Head of caudate nucleus (tissue), 42 donors: ENCODE results near the gene ACAD10.

Experiments used
- DNase-seq, 42 donors: peaks; one replicate each; pipeline versions ENCODE4 v3.0.0 to v3.0.0-alpha.2; 2020 to 2021; ENCODE audit warnings: mixed read lengths in 7 of 42
- intact Hi-C: fragments of 100-400 bp; cut with DNase I; formaldehyde crosslinking; loops from one replicate; pipeline ENCODE4 v1.15.0; 2022

Gene ACAD10

DNA sequence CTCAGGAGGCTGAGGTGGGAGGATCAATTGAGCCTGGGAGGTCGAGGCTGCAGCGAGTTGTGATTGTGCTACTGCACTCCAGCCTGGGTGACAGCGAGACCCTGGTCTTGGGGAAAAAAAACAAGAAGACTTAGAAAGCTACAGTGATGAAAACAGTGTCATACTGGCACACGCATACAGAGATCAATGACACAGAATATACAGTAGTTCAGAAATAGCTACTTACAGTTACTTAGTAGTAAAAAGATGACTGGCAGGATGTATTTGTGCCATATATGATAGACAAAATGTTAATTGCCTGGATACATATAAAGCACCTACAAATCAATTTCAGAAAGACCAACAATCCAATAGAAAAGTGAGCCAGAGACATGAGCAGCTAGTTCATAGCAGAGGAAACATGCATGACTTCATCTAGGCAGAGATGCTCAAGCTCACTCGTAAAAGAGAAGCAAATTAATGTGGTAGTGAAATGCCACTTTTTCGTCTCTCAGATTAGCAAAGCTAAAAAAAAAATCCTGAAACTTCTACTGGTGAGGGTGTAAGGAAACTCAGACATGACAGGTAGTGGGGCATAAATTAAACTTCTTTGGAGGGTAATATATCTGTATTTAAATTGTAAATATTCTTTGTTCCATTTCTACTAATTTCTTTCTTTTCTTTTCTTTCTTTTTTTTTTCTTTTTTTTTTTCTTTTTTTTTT is 78.4 kb downstream of the ACAD10 start:
- intact Hi-C loops, result no loop called here
- peak in 1 of 42 donors; percentile 30 for DNase-seq

DNA sequence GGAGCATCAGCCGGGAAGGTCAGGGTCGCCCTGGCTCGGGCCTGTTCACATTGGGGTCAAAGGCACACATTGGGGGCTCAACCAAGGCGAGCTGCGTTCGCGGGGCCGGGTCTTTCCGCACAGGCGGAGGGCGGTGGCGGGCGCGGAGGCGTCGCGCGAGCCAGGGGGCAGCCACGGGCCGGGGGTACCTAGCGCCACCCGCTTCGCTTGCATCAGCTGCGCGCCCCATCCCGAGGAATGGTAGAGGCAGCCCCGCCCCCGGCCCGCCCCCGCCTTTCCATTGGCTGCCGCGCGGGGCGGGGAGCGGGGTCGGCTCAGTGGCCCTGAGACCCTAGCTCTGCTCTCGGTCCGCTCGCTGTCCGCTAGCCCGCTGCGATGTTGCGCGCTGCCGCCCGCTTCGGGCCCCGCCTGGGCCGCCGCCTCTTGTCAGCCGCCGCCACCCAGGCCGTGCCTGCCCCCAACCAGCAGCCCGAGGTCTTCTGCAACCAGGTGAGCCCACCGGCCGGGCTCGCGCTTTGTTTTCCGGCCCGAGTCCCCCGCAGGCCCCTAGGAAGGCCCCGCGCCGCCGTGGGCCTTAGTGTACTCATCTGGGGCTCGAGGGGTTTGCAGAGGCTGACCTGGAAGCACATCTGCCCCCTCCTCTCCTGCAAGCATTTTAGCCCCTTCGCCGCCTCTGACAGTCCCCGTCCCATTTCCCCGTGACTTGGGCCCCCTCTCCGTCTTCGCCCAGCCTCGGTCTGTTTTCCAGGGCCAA is 80.9 kb downstream of the ACAD10 start, which contains the start of gene ALDH2:
Gene ALDH2 (plus strand): TSS at position 326 of the 754 bp plus-strand sequence. CDS start 50 bp downstream, at position 376.
- peak; percentile 26 to 91 (median 81) for DNase-seq
- intact Hi-C loops, result no loop called here

DNA sequence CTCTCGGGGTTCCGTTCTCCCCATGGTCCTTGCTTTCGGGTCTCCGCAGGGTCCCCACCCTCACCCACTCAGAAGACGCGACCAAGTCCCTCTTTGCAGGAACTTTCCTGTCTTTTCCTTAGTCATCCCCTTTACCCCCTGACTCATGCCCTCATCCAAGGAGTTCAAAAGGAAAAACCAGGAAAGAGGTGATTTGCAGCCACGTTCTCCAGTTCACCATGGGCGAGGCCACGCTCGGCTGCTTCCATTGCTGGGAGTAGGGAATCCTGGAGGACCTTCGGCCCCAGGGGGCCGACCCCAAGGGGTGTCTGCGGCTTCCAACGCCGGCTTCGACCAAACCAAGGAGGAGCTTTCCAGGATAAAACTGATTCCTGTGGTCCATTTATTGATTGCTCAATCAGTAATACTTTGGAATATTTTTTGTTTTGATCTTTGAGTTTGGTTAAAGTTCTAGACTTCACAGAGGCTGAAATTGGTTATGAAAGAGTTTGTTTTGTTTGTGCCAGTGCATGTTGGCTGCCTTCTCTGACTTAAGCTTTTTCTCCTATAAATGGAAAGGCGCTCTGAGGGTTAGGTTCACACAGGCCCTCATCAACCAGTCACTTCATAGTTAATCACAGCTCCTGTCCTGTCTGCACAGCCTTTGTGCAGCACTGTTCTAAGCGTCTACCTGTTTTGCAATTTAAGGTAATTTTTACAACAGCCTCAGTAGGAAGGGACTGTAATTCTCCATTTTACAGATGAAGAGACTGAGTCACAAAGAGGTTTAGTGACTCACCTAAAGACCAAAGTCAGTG is 81.7 kb downstream of the ACAD10 start:
- peak in 14 of 42 donors; percentile 22 to 60 (median 40) for DNase-seq
- intact Hi-C loops, result no loop called here

DNA sequence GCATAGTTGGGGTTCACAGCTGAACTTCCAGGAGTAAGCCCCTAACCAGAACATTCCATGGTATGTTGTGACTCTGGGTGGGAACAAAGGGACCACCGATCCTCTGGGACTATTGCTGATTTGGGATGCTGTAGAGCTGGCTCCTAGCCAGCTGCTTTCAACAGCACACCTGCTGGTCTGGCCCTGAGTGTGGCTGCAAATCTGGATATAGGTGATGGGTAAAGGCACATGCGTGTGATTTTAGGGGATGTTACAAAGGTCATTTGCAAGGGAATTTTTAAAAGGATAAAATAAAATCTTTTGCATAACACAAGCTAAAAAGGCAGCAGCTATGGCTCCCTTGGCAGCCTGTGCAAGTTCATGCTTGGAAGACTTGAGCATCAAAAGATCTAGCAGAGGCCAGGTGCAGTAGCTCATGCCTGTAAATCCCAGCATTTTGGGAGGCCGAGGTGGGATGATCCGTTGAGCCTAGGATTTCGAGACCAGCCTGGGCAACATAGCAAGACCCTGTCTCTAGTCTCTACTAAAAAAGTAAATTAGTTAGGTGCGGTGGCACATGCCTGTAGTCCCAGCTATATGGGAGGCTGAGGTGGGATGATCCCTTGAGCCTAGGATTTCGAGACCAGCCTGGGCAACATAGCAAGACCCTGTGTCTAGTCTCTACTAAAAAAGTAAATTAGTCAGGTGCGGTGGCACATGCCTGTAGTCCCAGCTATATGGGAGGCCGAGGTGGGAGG is 82.5 kb downstream of the ACAD10 start:
- intact Hi-C loops, result no loop called here
- peak in 1 of 42 donors; percentile 40 for DNase-seq

DNA sequence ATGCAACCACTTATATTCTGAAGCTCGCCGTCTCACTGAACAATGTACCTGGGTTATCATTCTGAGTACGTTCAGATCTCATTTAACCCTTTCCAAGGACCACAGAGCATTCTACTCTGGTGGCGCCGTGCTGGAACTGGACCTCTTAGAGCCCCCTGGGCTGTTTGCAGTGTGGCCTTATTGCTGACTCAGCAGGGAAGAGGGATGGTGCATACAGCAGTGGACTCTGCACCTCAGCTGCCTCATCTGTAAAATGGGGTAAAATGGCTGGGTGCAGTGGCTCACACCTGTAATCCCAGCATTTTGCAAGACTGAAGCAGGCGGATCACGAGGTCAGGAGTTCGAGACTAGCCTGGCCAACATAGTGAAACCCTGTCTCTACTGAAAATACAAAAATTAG is 83.7 kb downstream of the ACAD10 start:
- intact Hi-C loops, result no loop called here
- DNase-seq, result no peak

DNA sequence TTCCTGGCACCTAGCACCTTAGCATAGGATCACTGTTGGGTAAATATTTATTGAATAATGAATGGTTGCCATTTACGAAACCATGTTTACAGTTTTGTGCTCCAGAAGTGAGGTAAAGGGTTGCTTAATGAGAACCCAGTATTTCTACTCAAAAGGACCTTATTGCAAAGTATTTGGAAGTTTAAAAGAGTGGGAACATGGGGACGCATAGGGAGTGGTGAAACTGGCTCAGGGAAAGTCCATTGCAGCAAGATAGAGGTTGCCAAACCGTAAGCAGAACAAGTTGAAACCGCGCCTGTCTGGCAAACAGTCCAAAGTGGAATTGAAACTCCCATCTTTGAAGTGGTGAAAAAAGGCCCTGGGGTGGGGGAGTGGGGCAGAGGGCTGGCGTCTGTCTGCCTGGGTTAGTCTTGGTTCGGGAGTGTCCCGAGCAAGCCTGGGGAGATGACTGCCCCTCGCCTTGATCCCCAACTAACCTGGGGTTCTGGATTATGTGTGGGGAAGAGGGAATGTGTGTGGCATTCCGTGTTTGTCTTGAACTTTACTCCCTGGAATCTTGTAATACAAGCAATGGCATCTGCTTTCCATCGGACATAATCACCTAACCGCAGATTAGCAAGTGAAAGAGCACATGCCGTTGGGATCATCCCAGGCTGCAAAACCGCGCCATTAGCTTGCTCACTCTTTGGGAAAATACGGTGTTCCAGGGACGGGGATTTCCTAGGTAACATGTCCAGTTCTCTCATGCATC is 88.1 kb downstream of the ACAD10 start:
- DNase-seq, result peak in 33 of 42 donors; percentile 16 to 74 (median 47)
- intact Hi-C loops, result no loop called here

DNA sequence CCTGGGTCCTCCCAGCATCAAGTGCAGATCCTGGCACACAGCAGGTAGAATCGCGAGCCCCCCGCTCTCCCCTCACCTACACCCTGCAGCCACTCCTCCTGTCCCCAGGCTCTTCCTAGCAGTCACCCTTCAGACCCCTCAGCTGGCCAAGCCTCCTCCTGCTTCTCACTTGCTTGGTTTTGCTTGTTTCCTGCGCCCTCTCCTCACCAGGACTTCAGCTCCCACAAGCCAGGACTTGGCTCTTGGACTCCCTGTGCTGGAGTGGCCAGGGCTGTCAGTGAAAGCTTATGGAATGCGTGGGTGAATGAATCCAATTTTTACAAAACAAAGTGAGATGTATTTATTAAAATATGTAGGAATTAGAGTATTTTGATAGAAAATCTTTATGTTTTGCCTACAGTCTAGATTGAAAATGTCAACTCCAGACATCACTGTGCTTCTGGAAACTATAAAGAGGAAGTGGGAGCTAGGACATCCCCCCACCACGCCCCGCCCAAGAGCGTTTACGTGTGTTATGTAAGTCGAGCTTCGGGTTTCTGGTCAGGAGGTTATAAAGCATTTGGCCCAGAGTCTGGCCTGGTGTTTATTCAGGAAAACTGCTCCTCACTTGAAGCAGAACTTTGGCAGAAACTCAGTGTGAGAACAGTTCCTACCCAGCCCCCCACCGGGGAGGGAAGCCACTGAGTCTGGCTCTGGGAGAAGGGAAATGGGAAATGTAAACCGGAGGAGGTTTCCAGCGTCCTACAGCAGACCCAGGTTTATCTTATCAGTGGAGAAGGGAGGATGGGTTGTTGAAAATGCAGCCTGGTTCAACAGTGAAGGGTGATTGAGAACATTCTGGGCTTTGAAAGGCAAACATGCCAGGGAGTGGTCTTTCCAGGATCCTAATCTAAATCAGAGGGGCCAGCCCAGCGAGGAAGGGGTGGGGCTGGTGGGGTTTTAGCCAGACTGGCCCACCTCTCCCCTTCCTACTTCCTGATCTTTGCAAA is 89.6 kb downstream of the ACAD10 start:
- intact Hi-C loops, result no loop called here
- peak; percentile 19 to 80 (median 64) for DNase-seq

DNA sequence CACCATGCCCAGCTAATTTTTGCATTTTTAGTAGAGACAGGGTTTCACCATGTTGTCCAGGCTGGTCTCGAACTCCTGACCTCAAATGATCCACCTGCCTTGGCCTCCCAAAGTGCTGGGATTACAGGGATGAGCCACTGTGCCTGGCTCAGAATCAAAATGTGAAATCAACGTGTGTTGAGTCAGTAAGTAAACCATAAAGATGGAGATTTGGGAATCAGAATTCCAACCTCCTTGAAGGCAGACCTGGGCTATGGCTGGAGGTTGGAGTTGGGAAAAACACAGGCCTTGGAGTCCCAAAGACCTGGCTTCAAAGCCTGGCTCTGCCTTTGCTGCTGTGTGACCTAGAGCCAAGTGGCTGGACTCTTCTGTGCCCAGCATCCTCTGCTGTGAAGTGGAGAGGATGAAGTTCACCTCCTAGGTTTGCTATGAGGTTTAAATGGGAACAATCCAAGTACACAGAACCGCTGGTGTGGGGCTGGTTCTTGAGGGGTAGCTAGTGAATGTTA is 91.0 kb downstream of the ACAD10 start:
- no peak for DNase-seq
- intact Hi-C loops, result no loop called here

DNA sequence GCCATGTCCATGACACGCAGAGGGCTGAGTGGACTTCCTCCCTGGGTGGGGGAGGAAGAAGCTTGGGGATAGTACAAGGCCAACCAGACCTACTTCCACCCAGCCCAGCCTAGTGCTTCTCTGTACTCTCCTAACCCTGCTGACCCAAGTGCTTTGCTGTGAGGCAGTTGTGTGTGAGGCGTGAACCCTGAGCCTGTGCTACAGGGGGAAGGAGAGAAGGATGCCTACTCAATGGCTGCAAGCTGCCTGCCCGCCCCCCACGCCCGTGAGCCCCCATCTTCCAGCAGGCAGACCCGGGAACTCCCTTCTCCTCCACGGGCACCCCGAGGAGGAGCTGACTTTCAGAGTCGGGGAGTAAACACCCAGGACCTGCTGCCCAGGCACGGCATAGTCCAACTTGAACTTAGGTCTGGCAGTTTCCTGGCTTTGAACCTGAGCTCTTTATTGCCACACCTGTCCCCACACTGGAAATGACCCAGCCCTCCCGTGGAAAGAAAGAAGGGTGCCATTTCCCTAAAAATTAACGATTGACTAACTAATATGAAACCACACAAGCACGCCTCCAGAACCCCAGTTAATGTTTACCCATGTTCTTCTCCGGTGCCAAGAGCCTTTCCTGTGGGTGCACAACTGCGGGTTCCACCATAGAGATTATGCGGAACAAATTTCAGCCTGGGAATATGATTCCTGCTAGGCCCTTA is 91.6 kb downstream of the ACAD10 start:
- intact Hi-C loops, result no loop called here

DNA sequence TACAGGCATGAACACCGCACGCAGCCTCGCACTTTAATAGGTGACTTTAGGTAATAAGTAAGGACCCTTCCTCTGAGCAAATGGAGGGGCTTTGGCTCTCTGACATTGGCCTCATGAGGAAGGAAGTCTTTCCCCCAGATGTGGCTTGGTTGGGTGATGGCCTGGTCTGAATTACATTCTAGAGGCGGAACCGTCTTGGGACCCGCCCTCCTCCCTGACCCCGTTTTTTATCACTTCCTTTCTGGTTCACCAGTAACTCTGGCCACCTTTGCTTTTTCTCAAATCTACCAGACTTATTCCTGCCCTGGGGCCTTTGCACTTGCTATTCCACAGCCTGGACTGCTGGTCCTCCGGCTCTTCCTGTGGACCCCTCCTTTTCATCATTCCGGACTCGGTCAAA is 94.3 kb downstream of the ACAD10 start:
- intact Hi-C loops, result no loop called here
- DNase-seq, result peak in 1 of 42 donors; percentile 34

More for the DNA sequence above, 91.6 kb downstream of the ACAD10 start:
- DNase-seq, result peak in 18 of 42 donors; percentile 12 to 57 (median 32)

DNA sequence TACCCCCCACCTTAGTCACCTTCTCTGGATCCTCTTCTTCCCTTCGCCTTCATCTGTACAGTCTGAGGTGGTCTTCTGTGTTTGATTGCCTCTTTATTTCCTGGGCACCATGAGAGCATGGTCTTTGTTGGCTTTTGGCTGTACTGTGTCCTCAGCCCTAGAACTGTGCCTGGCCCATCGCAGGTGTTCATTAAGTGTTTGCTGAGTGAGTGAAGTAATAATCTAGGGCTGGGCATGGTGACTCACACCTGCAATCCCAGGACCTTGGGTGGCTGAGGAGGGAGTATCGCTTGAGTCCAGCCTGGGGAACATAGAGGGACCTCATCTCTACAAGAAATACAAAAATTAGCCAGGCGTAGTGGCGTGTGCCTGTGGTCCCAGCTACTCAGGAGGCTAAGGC is 94.8 kb downstream of the ACAD10 start:
- DNase-seq, result no peak
- intact Hi-C loops, result no loop called here

DNA sequence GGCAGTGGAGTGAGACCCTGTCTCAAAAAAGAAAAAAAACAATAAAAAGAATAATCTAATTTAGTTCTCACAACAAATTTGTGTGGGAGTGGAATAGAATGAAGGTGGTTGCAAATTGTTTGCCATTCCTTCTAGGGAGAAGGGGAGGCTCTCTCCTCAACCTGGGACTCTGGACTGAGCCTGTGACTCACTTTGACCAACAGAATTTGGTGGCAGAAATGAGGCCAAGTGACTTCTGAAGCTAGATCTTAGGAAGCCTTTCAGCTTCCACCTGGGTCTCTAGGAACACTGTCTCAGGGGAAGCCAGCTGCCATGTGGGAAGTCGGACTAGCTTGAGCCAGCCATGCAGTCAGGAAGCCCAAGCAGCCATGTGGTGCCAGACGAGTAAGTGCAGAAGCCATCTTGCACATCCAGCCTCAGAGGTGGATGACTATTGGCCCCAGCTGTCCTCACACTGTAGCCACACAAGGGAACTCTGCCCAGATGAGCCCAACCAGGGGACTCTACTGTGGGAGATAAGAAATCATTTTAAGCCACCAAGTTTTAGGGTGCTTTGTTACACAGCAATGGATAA is 95.3 kb downstream of the ACAD10 start:
- intact Hi-C loops, result no loop called here

DNA sequence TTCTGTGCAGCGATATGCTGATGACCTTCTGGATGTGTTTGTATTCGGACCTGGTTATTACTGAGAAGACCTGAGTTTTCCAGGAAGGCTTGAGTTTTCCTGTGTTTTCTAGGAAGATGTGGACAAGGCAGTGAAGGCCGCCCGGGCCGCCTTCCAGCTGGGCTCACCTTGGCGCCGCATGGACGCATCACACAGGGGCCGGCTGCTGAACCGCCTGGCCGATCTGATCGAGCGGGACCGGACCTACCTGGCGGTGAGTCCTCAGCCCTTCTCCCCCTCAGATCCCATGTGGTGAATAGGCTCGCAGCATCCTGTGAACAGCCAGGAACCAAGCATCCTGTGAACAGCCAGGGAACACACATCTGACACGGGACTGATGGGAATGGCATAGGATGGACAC is 97.2 kb downstream of the ACAD10 start:
- DNase-seq, result no peak
- intact Hi-C loops, result no loop called here

More for the DNA sequence above, 95.3 kb downstream of the ACAD10 start:
- DNase-seq, result no peak

DNA sequence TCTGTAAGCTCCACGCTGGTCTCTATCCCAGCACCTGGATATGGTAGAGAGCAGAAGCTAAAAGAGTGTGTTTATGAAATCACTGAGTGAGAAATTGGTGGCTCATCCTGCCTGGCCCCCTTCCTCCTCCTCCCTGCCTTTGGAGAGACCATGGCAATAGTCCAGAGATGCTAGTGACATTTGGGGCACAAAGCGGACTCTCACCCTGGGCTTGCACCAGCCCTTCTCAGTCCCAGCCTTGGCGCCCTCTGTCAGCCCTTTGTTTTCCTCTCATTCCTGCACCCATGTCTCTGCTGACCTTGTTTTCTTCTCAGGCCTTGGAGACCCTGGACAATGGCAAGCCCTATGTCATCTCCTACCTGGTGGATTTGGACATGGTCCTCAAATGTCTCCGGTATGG is 99.1 kb downstream of the ACAD10 start:
- DNase-seq, result no peak
- intact Hi-C loops, result no loop called here

DNA sequence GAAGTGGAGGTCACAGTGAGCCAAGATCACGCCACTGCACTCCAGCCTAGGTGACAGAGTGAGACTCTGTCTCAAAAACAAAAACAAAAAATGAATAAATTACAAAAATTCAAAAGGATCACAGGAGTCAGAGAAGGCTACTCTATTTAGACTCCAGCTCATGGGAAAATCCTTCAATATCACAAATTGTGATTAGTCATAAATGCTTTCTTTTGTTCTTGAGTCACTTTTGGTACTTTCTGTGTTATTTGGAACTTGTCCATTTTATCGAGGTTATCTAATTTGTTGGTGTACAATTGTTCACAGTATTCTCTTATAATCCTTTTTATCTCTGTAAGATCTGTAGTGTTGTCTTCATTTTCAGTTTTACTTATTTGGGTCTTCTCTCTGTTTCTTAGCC is 99.8 kb downstream of the ACAD10 start:
- no peak for DNase-seq
- intact Hi-C loops, result no loop called here

DNA sequence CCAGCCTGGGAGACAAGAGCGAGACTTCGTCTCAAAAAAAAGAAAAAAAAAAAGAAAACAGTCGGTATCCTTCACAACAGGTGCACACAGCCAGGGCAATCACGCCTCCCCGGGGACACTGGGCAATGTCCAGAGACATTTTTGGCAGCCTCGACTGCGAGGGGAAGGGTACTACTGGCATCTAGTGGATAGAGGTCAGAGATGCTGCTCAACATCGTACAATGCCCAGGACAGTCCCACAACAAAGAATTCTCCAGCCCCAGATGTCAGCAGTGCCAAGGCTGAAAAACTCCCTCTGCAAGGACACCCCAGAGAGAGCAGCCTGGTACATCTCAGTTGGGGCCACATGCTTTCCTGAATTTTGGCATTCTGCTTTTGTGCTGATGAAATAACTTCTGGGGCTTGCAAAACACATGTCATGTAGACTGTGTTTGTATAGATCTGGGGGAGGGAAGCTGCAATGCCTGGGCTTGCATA is 102.4 kb downstream of the ACAD10 start:
- peak in 18 of 42 donors; percentile 18 to 56 (median 32) for DNase-seq
- intact Hi-C loops, result no loop called here
